ENCODE data around the gene CPM.
"Not testable (repeated sequence)": the region's sequence is repeated elsewhere in the genome, so short reads cannot be mapped to it uniquely, and the experiment has no call there.

Gene CPM

DNA sequence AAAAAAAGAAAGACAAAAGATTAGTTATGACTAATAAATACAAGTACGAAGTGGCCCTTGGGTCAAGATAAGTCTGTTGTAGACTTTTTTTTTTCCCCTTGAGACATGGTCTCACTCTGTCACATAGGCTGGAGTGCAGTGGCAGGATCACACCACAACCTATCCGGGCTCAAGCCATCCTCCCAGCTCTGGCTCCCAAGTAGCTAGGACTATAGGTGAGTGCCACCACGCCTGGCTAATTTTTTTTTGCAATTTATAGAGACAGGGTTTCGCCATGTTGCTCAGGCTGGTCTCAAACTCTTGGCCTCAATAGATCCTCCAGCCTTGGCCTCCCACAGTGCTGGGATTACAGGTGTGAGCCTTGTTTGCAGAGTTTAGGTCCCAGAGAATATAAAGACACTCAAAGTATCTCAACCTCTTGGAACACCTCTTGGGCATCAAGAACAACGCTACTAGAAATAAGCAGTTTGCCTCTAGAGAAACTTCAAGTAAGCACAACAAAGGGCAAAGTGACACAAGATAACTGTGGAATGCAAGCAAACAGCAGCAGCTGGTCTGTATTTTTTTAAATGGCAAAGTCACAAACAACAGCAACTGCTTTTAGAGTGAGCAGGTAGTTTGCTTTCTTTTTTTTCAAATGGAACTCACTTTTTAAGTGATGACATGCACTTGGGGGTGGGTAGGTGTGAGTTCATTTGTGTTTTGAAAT is 128.9 kb downstream of the CPM start:
- DNase-seq: no peak

DNA sequence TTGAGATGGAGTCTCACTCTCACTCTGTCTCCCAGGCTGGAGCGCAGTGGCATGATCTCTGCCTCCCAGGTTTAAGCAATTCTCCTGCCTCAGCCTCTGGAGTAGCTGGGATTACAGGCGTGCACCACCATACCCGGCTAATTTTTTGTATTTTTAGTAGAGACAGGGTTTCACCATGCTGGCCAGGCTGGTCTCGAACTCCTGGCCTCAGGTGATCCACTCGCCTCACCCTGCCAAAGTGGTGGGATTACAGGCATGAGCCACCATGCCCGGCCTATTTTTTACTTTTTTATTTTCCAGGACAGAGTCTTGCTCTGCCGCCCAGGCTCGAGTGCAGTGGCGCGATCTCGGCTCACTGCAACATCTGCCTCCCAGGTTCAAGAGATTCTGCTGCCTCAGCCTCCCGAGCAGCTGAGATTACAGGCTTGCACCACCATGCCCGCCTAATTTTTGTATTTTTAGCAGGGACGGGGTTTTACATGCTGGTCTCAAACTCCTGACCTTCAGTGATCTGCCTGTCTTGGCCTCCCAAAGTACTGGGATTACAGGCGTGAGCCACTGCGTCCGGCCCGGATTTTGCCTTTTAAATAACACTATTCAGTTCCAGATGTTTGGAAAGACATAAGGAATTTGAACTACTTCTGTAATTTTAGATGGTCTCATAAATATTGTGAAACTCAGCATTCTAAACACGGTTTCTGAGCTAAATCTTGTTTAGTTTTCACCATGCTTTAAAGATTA is 129.9 kb downstream of the CPM start:
- not testable (repeated sequence) for DNase-seq

DNA sequence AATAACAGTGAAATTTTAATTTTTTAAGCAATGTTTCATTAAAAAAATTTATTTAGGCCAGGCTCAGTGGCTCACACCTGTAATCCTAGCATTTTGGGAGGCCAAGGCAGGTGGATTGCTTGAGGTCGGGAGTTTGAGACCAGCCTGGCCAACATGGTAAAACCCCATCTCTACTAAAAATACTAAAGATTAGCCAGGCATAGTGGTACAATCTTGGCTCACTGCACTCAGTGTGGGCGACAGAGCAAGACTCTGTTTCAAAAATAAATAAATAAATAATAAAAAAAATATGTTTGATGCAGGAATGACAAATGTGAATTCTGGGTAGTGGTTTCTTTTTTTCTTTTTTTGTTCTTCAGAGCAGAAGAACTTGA is 130.6 kb downstream of the CPM start:
- DNase-seq: not testable (repeated sequence)

Data from activated CD8-positive, alpha-beta memory T cell treated with anti-CD3 and anti-CD28 coated beads for 24 hours (primary cell).